ENCODE results near the gene ARMC7. TPM values are rescaled to one million over a fixed set of nuclear protein-coding genes. Genes with fewer than 3 reads are reported as not detected.

ARMC7 gene
- total and polyA plus RNA-seq, 2 of the 13 experiments (the other 11 are each of a cell fraction or from before 2014, with no cell fraction given): 3.9 to 4.2 TPM

- TF ChIP-seq CSRNP1 (CRISPR knock-in tag; IDR thresholded peaks at IDR 0.05): no peak
- TF ChIP-seq, protein P1, sequence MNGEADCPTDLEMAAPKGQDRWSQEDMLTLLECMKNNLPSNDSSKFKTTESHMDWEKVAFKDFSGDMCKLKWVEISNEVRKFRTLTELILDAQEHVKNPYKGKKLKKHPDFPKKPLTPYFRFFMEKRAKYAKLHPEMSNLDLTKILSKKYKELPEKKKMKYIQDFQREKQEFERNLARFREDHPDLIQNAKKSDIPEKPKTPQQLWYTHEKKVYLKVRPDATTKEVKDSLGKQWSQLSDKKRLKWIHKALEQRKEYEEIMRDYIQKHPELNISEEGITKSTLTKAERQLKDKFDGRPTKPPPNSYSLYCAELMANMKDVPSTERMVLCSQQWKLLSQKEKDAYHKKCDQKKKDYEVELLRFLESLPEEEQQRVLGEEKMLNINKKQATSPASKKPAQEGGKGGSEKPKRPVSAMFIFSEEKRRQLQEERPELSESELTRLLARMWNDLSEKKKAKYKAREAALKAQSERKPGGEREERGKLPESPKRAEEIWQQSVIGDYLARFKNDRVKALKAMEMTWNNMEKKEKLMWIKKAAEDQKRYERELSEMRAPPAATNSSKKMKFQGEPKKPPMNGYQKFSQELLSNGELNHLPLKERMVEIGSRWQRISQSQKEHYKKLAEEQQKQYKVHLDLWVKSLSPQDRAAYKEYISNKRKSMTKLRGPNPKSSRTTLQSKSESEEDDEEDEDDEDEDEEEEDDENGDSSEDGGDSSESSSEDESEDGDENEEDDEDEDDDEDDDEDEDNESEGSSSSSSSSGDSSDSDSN (CRISPR knock-in tag; IDR thresholded peaks at IDR 0.05): peak; percentile 63
- TF ChIP-seq KAT2B (IDR thresholded peaks at IDR 0.05; ENCODE audit: borderline replicate concordance, low read depth, low read length): no peak
- TF ChIP-seq TBX2 (CRISPR knock-in tag; IDR thresholded peaks at IDR 0.05; ENCODE audit: borderline replicate concordance): peak; percentile 21; the same call in 1 of the 2 replicates
- no peak for TF ChIP-seq POLR2G (IDR thresholded peaks at IDR 0.05; ENCODE audit: low read depth, low read length)
- no peak for TF ChIP-seq NPAS2 (CRISPR knock-in tag; IDR thresholded peaks at IDR 0.05; ENCODE audit: borderline replicate concordance)
- no peak for TF ChIP-seq ZFP36L1 (CRISPR knock-in tag; IDR thresholded peaks at IDR 0.05)
- TF ChIP-seq GATA4 (IDR thresholded peaks at IDR 0.05; ENCODE audit: borderline replicate concordance, low read depth): no peak
- TF ChIP-seq ZNF891 (CRISPR knock-in tag; IDR thresholded peaks at IDR 0.05): no peak
- TF ChIP-seq, protein P2, sequence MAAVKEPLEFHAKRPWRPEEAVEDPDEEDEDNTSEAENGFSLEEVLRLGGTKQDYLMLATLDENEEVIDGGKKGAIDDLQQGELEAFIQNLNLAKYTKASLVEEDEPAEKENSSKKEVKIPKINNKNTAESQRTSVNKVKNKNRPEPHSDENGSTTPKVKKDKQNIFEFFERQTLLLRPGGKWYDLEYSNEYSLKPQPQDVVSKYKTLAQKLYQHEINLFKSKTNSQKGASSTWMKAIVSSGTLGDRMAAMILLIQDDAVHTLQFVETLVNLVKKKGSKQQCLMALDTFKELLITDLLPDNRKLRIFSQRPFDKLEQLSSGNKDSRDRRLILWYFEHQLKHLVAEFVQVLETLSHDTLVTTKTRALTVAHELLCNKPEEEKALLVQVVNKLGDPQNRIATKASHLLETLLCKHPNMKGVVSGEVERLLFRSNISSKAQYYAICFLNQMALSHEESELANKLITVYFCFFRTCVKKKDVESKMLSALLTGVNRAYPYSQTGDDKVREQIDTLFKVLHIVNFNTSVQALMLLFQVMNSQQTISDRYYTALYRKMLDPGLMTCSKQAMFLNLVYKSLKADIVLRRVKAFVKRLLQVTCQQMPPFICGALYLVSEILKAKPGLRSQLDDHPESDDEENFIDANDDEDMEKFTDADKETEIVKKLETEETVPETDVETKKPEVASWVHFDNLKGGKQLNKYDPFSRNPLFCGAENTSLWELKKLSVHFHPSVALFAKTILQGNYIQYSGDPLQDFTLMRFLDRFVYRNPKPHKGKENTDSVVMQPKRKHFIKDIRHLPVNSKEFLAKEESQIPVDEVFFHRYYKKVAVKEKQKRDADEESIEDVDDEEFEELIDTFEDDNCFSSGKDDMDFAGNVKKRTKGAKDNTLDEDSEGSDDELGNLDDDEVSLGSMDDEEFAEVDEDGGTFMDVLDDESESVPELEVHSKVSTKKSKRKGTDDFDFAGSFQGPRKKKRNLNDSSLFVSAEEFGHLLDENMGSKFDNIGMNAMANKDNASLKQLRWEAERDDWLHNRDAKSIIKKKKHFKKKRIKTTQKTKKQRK (IDR thresholded peaks at IDR 0.05; ENCODE audit: low read length): no peak
- 0 out of 2 replicates have a peak, but pooled peaks have one; percentile 29 for TF ChIP-seq ZNF264 (CRISPR knock-in tag; IDR thresholded peaks at IDR 0.05)
- no peak for TF ChIP-seq ZNF10 (CRISPR knock-in tag; IDR thresholded peaks at IDR 0.05; ENCODE audit: borderline replicate concordance, low read depth)
- peak; percentile 61; the same call in 1 of the 2 replicates for TF ChIP-seq CBFB (CRISPR knock-in tag; IDR thresholded peaks at IDR 0.05)
- no peak for TF ChIP-seq TCF12 (IDR thresholded peaks at IDR 0.05)
- TF ChIP-seq TCF12 (CRISPR knock-in tag; IDR thresholded peaks at IDR 0.05): no peak
- TF ChIP-seq ARNTL (CRISPR knock-in tag; IDR thresholded peaks at IDR 0.05): no peak
- peak; percentile 39; the same call in 1 of the 2 replicates for TF ChIP-seq IRF2 (CRISPR knock-in tag; IDR thresholded peaks at IDR 0.05)
- TF ChIP-seq AHR (CRISPR knock-in tag; IDR thresholded peaks at IDR 0.05): 0 out of 2 replicates have a peak, but pooled peaks have one; percentile 55
- TF ChIP-seq ZNF557 (CRISPR knock-in tag; IDR thresholded peaks at IDR 0.05): no peak
- TF ChIP-seq MIXL1 (CRISPR knock-in tag; IDR thresholded peaks at IDR 0.05): no peak
- TF ChIP-seq, protein P3, sequence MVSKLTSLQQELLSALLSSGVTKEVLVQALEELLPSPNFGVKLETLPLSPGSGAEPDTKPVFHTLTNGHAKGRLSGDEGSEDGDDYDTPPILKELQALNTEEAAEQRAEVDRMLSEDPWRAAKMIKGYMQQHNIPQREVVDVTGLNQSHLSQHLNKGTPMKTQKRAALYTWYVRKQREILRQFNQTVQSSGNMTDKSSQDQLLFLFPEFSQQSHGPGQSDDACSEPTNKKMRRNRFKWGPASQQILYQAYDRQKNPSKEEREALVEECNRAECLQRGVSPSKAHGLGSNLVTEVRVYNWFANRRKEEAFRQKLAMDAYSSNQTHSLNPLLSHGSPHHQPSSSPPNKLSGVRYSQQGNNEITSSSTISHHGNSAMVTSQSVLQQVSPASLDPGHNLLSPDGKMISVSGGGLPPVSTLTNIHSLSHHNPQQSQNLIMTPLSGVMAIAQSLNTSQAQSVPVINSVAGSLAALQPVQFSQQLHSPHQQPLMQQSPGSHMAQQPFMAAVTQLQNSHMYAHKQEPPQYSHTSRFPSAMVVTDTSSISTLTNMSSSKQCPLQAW (CRISPR knock-in tag; IDR thresholded peaks at IDR 0.05): no peak
- TF ChIP-seq ZNF550 (CRISPR knock-in tag; IDR thresholded peaks at IDR 0.05; ENCODE audit: borderline replicate concordance): no peak
These were observed 13.6 kb upstream of the ARMC7 start (continued) for GRCh38 chr17:75096082-75096625.
